Left colon (tissue), 2 donors: ENCODE results near the gene CENPM. TPM values are rescaled to one million over a fixed set of nuclear protein-coding genes. Genes with fewer than 3 reads are reported as not detected.

ENCODE experiments used
- microRNA-seq, 2 donors: library from miRNA; unstranded; fragments of <30 nt; microRNA quantifications; one replicate each; pipeline versions ENCODE4 v1.1.0 to v1.2.0, GENCODE V29; 2020
- total RNA-seq, 2 donors: library from RNA; stranded (reverse); fragmentation: NEBNext Ultra II Directional; extraction: Animal tissue kit (Norgen Biotek cat#: 25700); gene quantifications; one replicate each; pipeline ENCODE4 v1.2.1, GENCODE V29; 2021
- donor health status: DM: no; HTN: no; CAD: no.
- donor health status: DM: yes; HTN: yes; CAD: no.

The CENPM gene
- total RNA-seq, 2 donors from 2014 or later = 7.5 to 16.4 TPM

Small RNAs within 50 kb of the gene (microRNA-seq; reads per million reads assigned to microRNA genes)
- gene MIR33A = 51.2 to 302 reads per million in 2 donors

Other genes with a start within 250 kb of the CENPM start
- gene MEI1, start 247.6 kb downstream of the CENPM start, total RNA-seq = 1 to 10 TPM; 1.9 to 6.2 TPM
- 10 to 100 TPM in 1 of 2 donors, 1 to 10 TPM in 1; 8.8 to 11.0 TPM for gene CCDC134, start 146.5 kb downstream of the CENPM start, total RNA-seq
- gene SREBF2, start 114.0 kb downstream of the CENPM start, total RNA-seq = 100 to 1,000 TPM; 172 to 215 TPM
- gene SHISA8, start 32.1 kb downstream of the CENPM start, total RNA-seq = not detected
- 1 to 10 TPM; 1.2 to 1.5 TPM for gene TNFRSF13C, start 20.3 kb downstream of the CENPM start, total RNA-seq
- gene SEPTIN3, start 22.3 kb upstream of the CENPM start, total RNA-seq = under 1 TPM; 0.43 to 0.56 TPM
- gene WBP2NL, start 51.6 kb upstream of the CENPM start, total RNA-seq = 1 to 10 TPM; 1.3 to 2.1 TPM
- 10 to 100 TPM; 38.3 to 38.5 TPM for gene NAGA, start 123.7 kb upstream of the CENPM start, total RNA-seq
- gene PHETA2, start 127.1 kb upstream of the CENPM start, total RNA-seq = 10 to 100 TPM; 12.9 to 13.9 TPM
- gene SMDT1, start 132.5 kb upstream of the CENPM start, total RNA-seq = 100 to 1,000 TPM; 145 to 148 TPM
- 100 to 1,000 TPM in 1 of 2 donors, 10 to 100 TPM in 1; 96.2 to 125 TPM for gene NDUFA6, start 143.6 kb upstream of the CENPM start, total RNA-seq
- 1 to 10 TPM; 2.0 to 3.9 TPM for gene CYP2D6, start 183.7 kb upstream of the CENPM start, total RNA-seq